Stimulated activated effector memory CD8-positive, alpha-beta T cell treated with anti-CD3 and anti-CD28 coated beads, Interleukin-12 subunit alpha, Interleukin-12 subunit beta, amount 100 ng/mL, for 72 hours (primary cell): ENCODE results near the gene TIMM9.
A peak's percentile ranks its signal among the peaks of the same experiment; 100 is the strongest.

Experiments used
- ATAC-seq: fragments of 150-1000 bp; cut with Tn5 transposase; 2 replicates; pipeline ENCODE4 v1.10.0; 2021
- DNase-seq, 2 donors: peaks; one replicate each; pipeline ENCODE4 v3.0.0; 2021 to 2022; ENCODE audit warnings: low spot score in 2 of 2
- H3K27ac Mint-ChIP-seq: one replicate; pipeline ENCODE4 v1.8.0; 2022; ENCODE audit warnings: mild to moderate bottlenecking, mixed read lengths
- H3K36me3 Mint-ChIP-seq: one replicate; pipeline ENCODE4 v1.8.0; 2022; ENCODE audit warnings: mild to moderate bottlenecking, mixed read lengths
- H3K4me1 Mint-ChIP-seq: one replicate; pipeline ENCODE4 v1.8.0; 2022; ENCODE audit warnings: mixed read lengths
- H3K4me3 Mint-ChIP-seq: one replicate; pipeline ENCODE4 v1.8.0; 2022; ENCODE audit warnings: mild to moderate bottlenecking, mixed read lengths
- H3K9me3 Mint-ChIP-seq: one replicate; pipeline ENCODE4 v1.8.0; 2022; ENCODE audit warnings: mixed read lengths

The TIMM9 gene

GRCh38 chr14:58427281-58428117, at the start of gene TIMM9, which contains the start of gene KIAA0586:
Gene TIMM9 (minus strand): TSS chr14:58427531. CDS start chr14:58411945, 15,586 bp downstream.
Gene KIAA0586 (plus strand): TSS chr14:58427719. CDS start chr14:58428265, 546 bp downstream.
- Mint-ChIP-seq H3K36me3 (peaks cover 76% of the 10 kb centered on the region), H3K27ac (peak within 1 kb of the TSS; percentile 95), H3K4me1 (peaks cover 33% of the 10 kb centered on the region), H3K9me3 (no peaks in the 10 kb centered on the region), H3K4me3 (peak within 1 kb of the TSS; percentile 65)
- peak; percentile 82 to 97 for DNase-seq
- ATAC-seq = peak; percentile 84

GRCh38 chr14:58476320-58476719, 49.0 kb upstream of the TIMM9 start:
- no peak overlapping the region for H3K4me3 Mint-ChIP-seq
- peaks cover 59% of the 10 kb centered on the region for H3K36me3 Mint-ChIP-seq
- DNase-seq = no peak
- H3K9me3 Mint-ChIP-seq = no peaks in the 10 kb centered on the region
- H3K4me1 Mint-ChIP-seq = peaks cover 6% of the 10 kb centered on the region
- no peak for ATAC-seq
- no peak overlapping the region for H3K27ac Mint-ChIP-seq

- H3K9me3 Mint-ChIP-seq = no peaks in the 10 kb centered on the region
- peaks cover 83% of the 10 kb centered on the region for H3K36me3 Mint-ChIP-seq
- no peaks in the 10 kb centered on the region for H3K4me1 Mint-ChIP-seq
- H3K27ac Mint-ChIP-seq = no peak overlapping the region
- no peak overlapping the region for H3K4me3 Mint-ChIP-seq
- no peak for ATAC-seq
- DNase-seq = no peak
Observed at GRCh38 chr14:58469309-58469708, 42.0 kb upstream of the TIMM9 start.

- Mint-ChIP-seq H3K36me3 (peaks cover 89% of the 10 kb centered on the region), H3K4me1 (no peaks in the 10 kb centered on the region), H3K9me3 (no peaks in the 10 kb centered on the region), H3K4me3 (no peak overlapping the region), H3K27ac (no peak overlapping the region)
- ATAC-seq (no peak), DNase-seq (no peak)
Observed at GRCh38 chr14:58467575-58467974, 40.2 kb upstream of the TIMM9 start.

GRCh38 chr14:58466459-58466858, 39.1 kb upstream of the TIMM9 start:
- Mint-ChIP-seq H3K36me3 (peaks cover 91% of the 10 kb centered on the region), H3K27ac (no peak overlapping the region), H3K4me3 (no peak overlapping the region), H3K9me3 (no peaks in the 10 kb centered on the region), H3K4me1 (no peaks in the 10 kb centered on the region)
- no peak for DNase-seq
- no peak for ATAC-seq

GRCh38 chr14:58465421-58465820, 38.1 kb upstream of the TIMM9 start:
- H3K27ac Mint-ChIP-seq = no peak overlapping the region
- no peaks in the 10 kb centered on the region for H3K4me1 Mint-ChIP-seq
- H3K9me3 Mint-ChIP-seq = no peaks in the 10 kb centered on the region
- no peak for ATAC-seq
- no peak overlapping the region for H3K4me3 Mint-ChIP-seq
- DNase-seq = no peak
- H3K36me3 Mint-ChIP-seq = peaks cover 91% of the 10 kb centered on the region

- Mint-ChIP-seq H3K36me3 (peaks cover 97% of the 10 kb centered on the region), H3K27ac (no peak overlapping the region), H3K9me3 (no peaks in the 10 kb centered on the region), H3K4me1 (no peaks in the 10 kb centered on the region), H3K4me3 (no peak overlapping the region)
- ATAC-seq (no peak), DNase-seq (no peak)
Observed at GRCh38 chr14:58464652-58465051, 37.3 kb upstream of the TIMM9 start.

GRCh38 chr14:58463147-58463546, 35.8 kb upstream of the TIMM9 start:
- Mint-ChIP-seq H3K9me3 (no peaks in the 10 kb centered on the region), H3K27ac (no peak overlapping the region), H3K4me1 (no peaks in the 10 kb centered on the region), H3K36me3 (peaks cover 98% of the 10 kb centered on the region), H3K4me3 (no peak overlapping the region)
- ATAC-seq (no peak), DNase-seq (no peak)

GRCh38 chr14:58460772-58461171, 33.4 kb upstream of the TIMM9 start:
- Mint-ChIP-seq H3K4me1 (no peaks in the 10 kb centered on the region), H3K4me3 (no peak overlapping the region), H3K36me3 (peaks cover 96% of the 10 kb centered on the region), H3K9me3 (no peaks in the 10 kb centered on the region), H3K27ac (no peak overlapping the region)
- DNase-seq (no peak), ATAC-seq (no peak)

- Mint-ChIP-seq H3K27ac (no peak overlapping the region), H3K4me3 (no peak overlapping the region), H3K9me3 (peaks cover 2% of the 10 kb centered on the region), H3K36me3 (peaks cover 98% of the 10 kb centered on the region), H3K4me1 (no peaks in the 10 kb centered on the region)
- DNase-seq (no peak), ATAC-seq (no peak)
Observed at GRCh38 chr14:58455593-58456265, 28.4 kb upstream of the TIMM9 start.

- ATAC-seq (no peak), DNase-seq (no peak)
- Mint-ChIP-seq H3K27ac (no peak overlapping the region), H3K4me1 (no peaks in the 10 kb centered on the region), H3K4me3 (no peak overlapping the region), H3K36me3 (peaks cover 85% of the 10 kb centered on the region), H3K9me3 (no peaks in the 10 kb centered on the region)
Observed at GRCh38 chr14:58444627-58445026, 17.3 kb upstream of the TIMM9 start.

GRCh38 chr14:58439476-58439875, 12.1 kb upstream of the TIMM9 start:
- H3K4me3 Mint-ChIP-seq = no peak overlapping the region
- peaks cover 65% of the 10 kb centered on the region for H3K36me3 Mint-ChIP-seq
- H3K27ac Mint-ChIP-seq = no peak overlapping the region
- no peaks in the 10 kb centered on the region for H3K4me1 Mint-ChIP-seq
- no peak for ATAC-seq
- no peaks in the 10 kb centered on the region for H3K9me3 Mint-ChIP-seq
- no peak for DNase-seq

GRCh38 chr14:58430156-58430555, 2.8 kb upstream of the TIMM9 start:
- peak overlapping the region; percentile 65 for H3K4me3 Mint-ChIP-seq
- peaks cover 27% of the 10 kb centered on the region for H3K4me1 Mint-ChIP-seq
- ATAC-seq (peak; percentile 92), DNase-seq (no peak)
- H3K36me3 Mint-ChIP-seq = peaks cover 78% of the 10 kb centered on the region
- peak overlapping the region; percentile 95 for H3K27ac Mint-ChIP-seq
- no peaks in the 10 kb centered on the region for H3K9me3 Mint-ChIP-seq

- peaks cover 76% of the 10 kb centered on the region for H3K36me3 Mint-ChIP-seq
- H3K4me3 Mint-ChIP-seq = peak overlapping the region; percentile 65
- ATAC-seq (no peak), DNase-seq (no peak)
- H3K27ac Mint-ChIP-seq = peak overlapping the region; percentile 95
- H3K9me3 Mint-ChIP-seq = no peaks in the 10 kb centered on the region
- peaks cover 33% of the 10 kb centered on the region for H3K4me1 Mint-ChIP-seq
Observed at GRCh38 chr14:58428118-58428683, 870 bp upstream of the TIMM9 start.

- Mint-ChIP-seq H3K4me1 (peaks cover 33% of the 10 kb centered on the region), H3K36me3 (peaks cover 77% of the 10 kb centered on the region), H3K4me3 (peak overlapping the region; percentile 65), H3K9me3 (no peaks in the 10 kb centered on the region), H3K27ac (peak overlapping the region; percentile 95)
- ATAC-seq (no peak), DNase-seq (peak; percentile 52 to 81)
Observed at GRCh38 chr14:58426670-58427280, 556 bp downstream of the TIMM9 start.
